ENCODE results near the gene SH3RF2. TPM values are rescaled to one million over a fixed set of nuclear protein-coding genes. Genes with fewer than 3 reads are reported as not detected.
"Not testable (repeated sequence)": the region's sequence is repeated elsewhere in the genome, so short reads cannot be mapped to it uniquely, and the experiment has no call there.

The SH3RF2 gene
- total RNA-seq, 1 donor from 2014 or later = 12.0 TPM

DNA sequence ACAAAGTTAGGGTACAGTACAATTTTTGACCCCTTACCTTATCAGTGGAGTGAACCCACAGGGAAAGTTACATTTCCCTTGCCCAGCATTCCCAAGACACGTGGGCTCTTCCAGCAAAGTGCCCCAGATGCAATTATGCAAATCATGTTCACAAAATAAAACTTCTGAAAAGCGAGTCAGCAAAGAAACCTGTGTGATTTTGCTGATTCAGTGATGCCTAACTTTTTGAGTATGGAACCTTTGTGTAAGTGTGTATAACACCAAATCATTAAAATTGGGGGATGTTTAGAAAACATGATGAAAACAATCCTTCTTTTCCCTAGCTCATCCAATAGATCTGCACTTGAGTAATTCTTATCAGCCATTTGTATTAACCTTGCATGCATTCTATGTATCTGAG is 52.6 kb downstream of the SH3RF2 start:
- no peak overlapping the region for H3K4me3 ChIP-seq (ENCODE audit: low read depth, low read length)
- no peak for DNase-seq (ENCODE audit: low read depth)
- TF ChIP-seq, protein P1, sequence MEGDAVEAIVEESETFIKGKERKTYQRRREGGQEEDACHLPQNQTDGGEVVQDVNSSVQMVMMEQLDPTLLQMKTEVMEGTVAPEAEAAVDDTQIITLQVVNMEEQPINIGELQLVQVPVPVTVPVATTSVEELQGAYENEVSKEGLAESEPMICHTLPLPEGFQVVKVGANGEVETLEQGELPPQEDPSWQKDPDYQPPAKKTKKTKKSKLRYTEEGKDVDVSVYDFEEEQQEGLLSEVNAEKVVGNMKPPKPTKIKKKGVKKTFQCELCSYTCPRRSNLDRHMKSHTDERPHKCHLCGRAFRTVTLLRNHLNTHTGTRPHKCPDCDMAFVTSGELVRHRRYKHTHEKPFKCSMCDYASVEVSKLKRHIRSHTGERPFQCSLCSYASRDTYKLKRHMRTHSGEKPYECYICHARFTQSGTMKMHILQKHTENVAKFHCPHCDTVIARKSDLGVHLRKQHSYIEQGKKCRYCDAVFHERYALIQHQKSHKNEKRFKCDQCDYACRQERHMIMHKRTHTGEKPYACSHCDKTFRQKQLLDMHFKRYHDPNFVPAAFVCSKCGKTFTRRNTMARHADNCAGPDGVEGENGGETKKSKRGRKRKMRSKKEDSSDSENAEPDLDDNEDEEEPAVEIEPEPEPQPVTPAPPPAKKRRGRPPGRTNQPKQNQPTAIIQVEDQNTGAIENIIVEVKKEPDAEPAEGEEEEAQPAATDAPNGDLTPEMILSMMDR (conservative IDR thresholded peaks at IDR 0.05; ENCODE audit: low read depth, low read length) = no peak

GRCh38 chr5:145989428-145989827 is 53.0 kb downstream of the SH3RF2 start:
- H3K4me3 ChIP-seq (ENCODE audit: low read depth, low read length) = no peak overlapping the region
- DNase-seq (ENCODE audit: low read depth) = no peak
- TF ChIP-seq, protein P1 (conservative IDR thresholded peaks at IDR 0.05; ENCODE audit: low read depth, low read length) = no peak

GRCh38 chr5:145990170-145990569 is 53.8 kb downstream of the SH3RF2 start:
- DNase-seq (ENCODE audit: low read depth) = no peak
- H3K4me3 ChIP-seq (ENCODE audit: low read depth, low read length) = no peak overlapping the region
- TF ChIP-seq, protein P1 (conservative IDR thresholded peaks at IDR 0.05; ENCODE audit: low read depth, low read length) = no peak

- no peak overlapping the region for H3K4me3 ChIP-seq (ENCODE audit: low read depth, low read length)
- TF ChIP-seq, protein P1 (conservative IDR thresholded peaks at IDR 0.05; ENCODE audit: low read depth, low read length) = no peak
- no peak for DNase-seq (ENCODE audit: low read depth)
Observed at GRCh38 chr5:145991044-145991575, 54.7 kb downstream of the SH3RF2 start.

DNA sequence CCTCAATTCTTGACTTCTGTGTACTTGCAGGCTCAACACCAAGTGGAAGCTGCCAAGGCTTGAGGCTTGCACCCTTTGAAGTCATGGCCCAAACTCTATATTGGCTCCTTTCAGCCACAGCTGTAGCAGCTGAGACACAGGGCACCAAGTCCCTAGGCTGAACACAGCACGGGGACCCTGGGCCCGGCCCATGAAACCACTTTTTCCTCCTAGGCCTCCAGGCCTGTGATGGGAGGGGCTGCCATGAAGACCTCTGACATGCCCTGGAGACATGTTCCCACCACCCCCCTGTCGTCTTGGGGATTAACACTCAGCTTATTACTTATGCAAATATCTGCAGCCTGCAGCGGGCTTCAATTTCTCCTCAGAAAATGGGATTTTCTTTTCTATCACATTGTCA is 57.2 kb downstream of the SH3RF2 start:
- DNase-seq (ENCODE audit: low read depth); H3K4me3 ChIP-seq (ENCODE audit: low read depth, low read length): not testable (repeated sequence)

- no peak overlapping the region for H3K4me3 ChIP-seq (ENCODE audit: low read depth, low read length)
- TF ChIP-seq, protein P1 (conservative IDR thresholded peaks at IDR 0.05; ENCODE audit: low read depth, low read length) = no peak
- DNase-seq (ENCODE audit: low read depth) = no peak
Observed at GRCh38 chr5:145996135-145996534, 59.8 kb downstream of the SH3RF2 start.

DNA sequence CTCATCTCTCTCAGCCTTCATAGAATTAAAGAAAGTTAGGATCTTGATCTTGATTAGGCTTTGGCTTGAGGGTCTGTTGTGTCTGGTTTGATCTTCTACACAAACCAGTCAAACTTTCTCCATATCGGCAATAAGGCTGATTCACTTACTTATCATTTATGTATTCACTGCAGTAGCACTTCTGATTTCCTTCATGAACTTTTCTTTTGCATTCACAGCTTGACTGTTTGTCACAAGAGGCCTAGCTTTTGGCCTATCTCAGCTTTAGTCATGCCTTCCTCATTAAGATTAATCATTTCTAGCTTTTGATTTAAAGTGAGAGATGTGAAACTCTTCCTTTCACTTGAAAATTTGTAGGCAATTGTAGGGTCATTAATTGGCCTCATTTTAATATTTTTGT is 62.8 kb downstream of the SH3RF2 start:
- no peak for DNase-seq (ENCODE audit: low read depth)
- H3K4me3 ChIP-seq (ENCODE audit: low read depth, low read length) = no peak overlapping the region
- TF ChIP-seq, protein P1 (conservative IDR thresholded peaks at IDR 0.05; ENCODE audit: low read depth, low read length) = no peak

Measured in epithelial cell of proximal tubule (primary cell).